ENCODE results near the gene P2RX6. TPM values are rescaled to one million over a fixed set of nuclear protein-coding genes. Genes with fewer than 3 reads are reported as not detected.

P2RX6 gene
- total and polyA plus RNA-seq, 2 of the 4 experiments (the other 2 are of a cell fraction): 0.90 to 1.6 TPM

DNA sequence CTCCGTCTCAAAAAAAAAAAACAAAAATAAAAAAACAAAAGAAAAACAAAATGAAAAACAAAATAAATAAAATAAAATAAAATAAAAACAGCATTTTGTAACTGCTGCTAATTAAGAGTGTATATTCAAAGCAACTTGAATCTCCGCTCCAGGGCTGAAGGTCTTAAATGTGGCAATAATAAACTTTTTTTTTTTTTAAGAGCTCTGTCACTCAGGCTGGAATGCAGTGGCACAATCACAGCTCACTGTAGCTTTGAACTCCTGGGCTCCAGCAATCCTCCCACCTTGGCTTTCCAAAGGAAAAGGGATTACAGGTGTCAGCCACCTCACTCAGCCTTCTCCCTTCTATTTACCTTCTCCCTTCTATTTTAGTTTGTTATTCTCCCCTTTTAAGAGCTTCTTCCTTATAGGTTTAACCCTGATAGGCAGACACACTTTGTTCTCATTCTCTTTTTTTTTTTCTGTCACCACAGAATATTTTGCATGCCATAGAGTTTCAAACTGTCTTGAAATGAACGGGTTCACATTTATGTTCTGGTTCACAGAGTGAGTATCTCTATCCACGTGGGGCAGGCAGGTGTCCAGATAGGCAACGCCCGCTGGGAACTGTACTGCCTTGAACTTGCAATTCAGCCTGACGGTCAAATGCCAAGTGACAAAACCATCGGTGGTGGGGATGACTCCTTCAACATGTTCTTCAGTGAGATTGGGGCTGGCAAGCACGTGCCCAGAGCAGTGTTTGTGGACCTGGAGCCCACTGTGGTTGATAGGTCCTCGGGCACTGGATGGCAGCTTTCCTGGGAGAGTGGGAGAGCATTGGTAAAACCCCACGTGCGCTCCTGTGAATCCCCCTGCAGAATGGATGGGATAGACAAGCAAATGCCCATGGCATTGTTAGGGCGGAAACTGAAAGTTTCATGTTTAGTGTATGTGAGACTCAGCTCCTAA lies 50.2 kb downstream of the P2RX6 start:
- DNase-seq (no peak), ATAC-seq (ENCODE audit: low read depth) (no peak)
- Histone ChIP-seq H3K23ac (ENCODE audit: low read depth, low read length) (no peak overlapping the region), H3K4ac (ENCODE audit: low read depth, low read length) (no peak overlapping the region), H3K9ac (ENCODE audit: low read depth, low read length) (no peak overlapping the region), H3K79me1 (ENCODE audit: low read depth in 1 of 2, low read length in 2 of 2) (no peaks in the 10 kb centered on the region), H4K91ac (ENCODE audit: insufficient read depth, low read depth, low read length) (no peak overlapping the region), H3K4me3 (ENCODE audit: insufficient read depth, low read depth, low read length) (no peak overlapping the region), H2BK15ac (ENCODE audit: low read depth, low read length) (no peak overlapping the region), H4K20me1 (ENCODE audit: insufficient read depth, low read length) (no peaks in the 10 kb centered on the region), H2BK120ac (ENCODE audit: low read depth, low read length) (no peak overlapping the region), H3K36me3 (ENCODE audit: control insufficient read depth, insufficient read depth, low read length) (no peaks in the 10 kb centered on the region), H3K56ac (ENCODE audit: extremely low read depth, insufficient read depth, low read length) (no peak overlapping the region), H3K14ac (replicated peaks; ENCODE audit: low read depth, low read length) (no peak overlapping the region), H3K27ac (ENCODE audit: insufficient read depth, low read length) (no peak overlapping the region), H2AFZ (replicated peaks; ENCODE audit: low read length, poor library complexity) (no peak overlapping the region), H3K18ac (ENCODE audit: low read depth, low read length) (no peak overlapping the region), H3K9me3 (ENCODE audit: control insufficient read depth, insufficient read depth, low read length) (no peaks in the 10 kb centered on the region), H4K8ac (ENCODE audit: low read depth in 2 of 2, low read length in 2 of 2) (no peak overlapping the region), H2BK5ac (ENCODE audit: low read depth, low read length, poor library complexity, severe bottlenecking) (no peak overlapping the region), H2BK20ac (ENCODE audit: low read depth, low read length) (no peak overlapping the region), H3K4me1 (ENCODE audit: control insufficient read depth, insufficient read depth, low read length) (no peaks in the 10 kb centered on the region), H4K5ac (ENCODE audit: low read depth, low read length) (no peak overlapping the region), H2AK9ac (replicated peaks; ENCODE audit: low read depth, low read length, poor library complexity) (no peak overlapping the region), H3K27me3 (ENCODE audit: control insufficient read depth, insufficient read depth, low read length) (peaks cover 18% of the 10 kb centered on the region), H2AK5ac (ENCODE audit: low read depth, low read length) (no peak overlapping the region), H3K4me2 (ENCODE audit: low read depth, low read length) (no peak overlapping the region), H3K9me1 (ENCODE audit: insufficient read depth, low read length) (no peaks in the 10 kb centered on the region)
- dilution Hi-C loops (cut with HindIII; ENCODE audit: low sequenced_read_pairs, unreplicated experiment) (no loop called here), intact Hi-C loops (cut with micrococcal nuclease) (no loop called here), in situ Hi-C loops (cut with MboI; ENCODE audit: low sequenced_read_pairs) (no loop called here)
- ChIA-PET POLR2A (ENCODE audit: unreplicated experiment) (no interaction called here), CTCF (interaction anchor here (0.5 kb wide), 1 partner anchor 31 kb away, joined by 7 read pairs; no protein-coding TSS in a partner anchor)
- TF ChIP-seq FOS (IDR thresholded peaks at IDR 0.05; ENCODE audit: low read depth, low read length) (no peak), MAZ (IDR thresholded peaks at IDR 0.05; ENCODE audit: borderline replicate concordance, low read depth, low read length) (no peak), CEBPB (IDR thresholded peaks at IDR 0.05; ENCODE audit: low read depth, low read length) (no peak), BHLHE40 (IDR thresholded peaks at IDR 0.05; ENCODE audit: low read depth, low read length) (no peak), RAD21 (IDR thresholded peaks at IDR 0.05; ENCODE audit: low read length) (no peak), MAFK (IDR thresholded peaks at IDR 0.05; ENCODE audit: low read depth, low read length) (no peak), POLR2A (IDR thresholded peaks at IDR 0.05; ENCODE audit: low read depth, low read length) (no peak), NFE2L2 (IDR thresholded peaks at IDR 0.05; ENCODE audit: low read depth, low read length) (no peak)
- TF ChIP-seq, protein P1, sequence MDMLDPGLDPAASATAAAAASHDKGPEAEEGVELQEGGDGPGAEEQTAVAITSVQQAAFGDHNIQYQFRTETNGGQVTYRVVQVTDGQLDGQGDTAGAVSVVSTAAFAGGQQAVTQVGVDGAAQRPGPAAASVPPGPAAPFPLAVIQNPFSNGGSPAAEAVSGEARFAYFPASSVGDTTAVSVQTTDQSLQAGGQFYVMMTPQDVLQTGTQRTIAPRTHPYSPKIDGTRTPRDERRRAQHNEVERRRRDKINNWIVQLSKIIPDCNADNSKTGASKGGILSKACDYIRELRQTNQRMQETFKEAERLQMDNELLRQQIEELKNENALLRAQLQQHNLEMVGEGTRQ (IDR thresholded peaks at IDR 0.05; ENCODE audit: low read depth, low read length): no peak
- TF ChIP-seq, protein P2, sequence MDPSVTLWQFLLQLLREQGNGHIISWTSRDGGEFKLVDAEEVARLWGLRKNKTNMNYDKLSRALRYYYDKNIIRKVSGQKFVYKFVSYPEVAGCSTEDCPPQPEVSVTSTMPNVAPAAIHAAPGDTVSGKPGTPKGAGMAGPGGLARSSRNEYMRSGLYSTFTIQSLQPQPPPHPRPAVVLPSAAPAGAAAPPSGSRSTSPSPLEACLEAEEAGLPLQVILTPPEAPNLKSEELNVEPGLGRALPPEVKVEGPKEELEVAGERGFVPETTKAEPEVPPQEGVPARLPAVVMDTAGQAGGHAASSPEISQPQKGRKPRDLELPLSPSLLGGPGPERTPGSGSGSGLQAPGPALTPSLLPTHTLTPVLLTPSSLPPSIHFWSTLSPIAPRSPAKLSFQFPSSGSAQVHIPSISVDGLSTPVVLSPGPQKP (IDR thresholded peaks at IDR 0.05; ENCODE audit: borderline replicate concordance, low read depth, low read length): no peak
- TF ChIP-seq, protein P3, sequence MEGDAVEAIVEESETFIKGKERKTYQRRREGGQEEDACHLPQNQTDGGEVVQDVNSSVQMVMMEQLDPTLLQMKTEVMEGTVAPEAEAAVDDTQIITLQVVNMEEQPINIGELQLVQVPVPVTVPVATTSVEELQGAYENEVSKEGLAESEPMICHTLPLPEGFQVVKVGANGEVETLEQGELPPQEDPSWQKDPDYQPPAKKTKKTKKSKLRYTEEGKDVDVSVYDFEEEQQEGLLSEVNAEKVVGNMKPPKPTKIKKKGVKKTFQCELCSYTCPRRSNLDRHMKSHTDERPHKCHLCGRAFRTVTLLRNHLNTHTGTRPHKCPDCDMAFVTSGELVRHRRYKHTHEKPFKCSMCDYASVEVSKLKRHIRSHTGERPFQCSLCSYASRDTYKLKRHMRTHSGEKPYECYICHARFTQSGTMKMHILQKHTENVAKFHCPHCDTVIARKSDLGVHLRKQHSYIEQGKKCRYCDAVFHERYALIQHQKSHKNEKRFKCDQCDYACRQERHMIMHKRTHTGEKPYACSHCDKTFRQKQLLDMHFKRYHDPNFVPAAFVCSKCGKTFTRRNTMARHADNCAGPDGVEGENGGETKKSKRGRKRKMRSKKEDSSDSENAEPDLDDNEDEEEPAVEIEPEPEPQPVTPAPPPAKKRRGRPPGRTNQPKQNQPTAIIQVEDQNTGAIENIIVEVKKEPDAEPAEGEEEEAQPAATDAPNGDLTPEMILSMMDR (conservative IDR thresholded peaks at IDR 0.05; ENCODE audit: low read depth, low read length): no peak
- no TSS peak for BruUV-seq (replicated peaks)
- WGBS, 2 experiments (ENCODE audit: extremely low coverage in 2 of 2, insufficient read length in 1 of 2): 56% methylated on average over 9 of the region's 13 CpGs; no CpG with 5 or more reads in 1 of the 2 experiments
